ENCODE results near the gene DOP1A.

Gene DOP1A

DNA sequence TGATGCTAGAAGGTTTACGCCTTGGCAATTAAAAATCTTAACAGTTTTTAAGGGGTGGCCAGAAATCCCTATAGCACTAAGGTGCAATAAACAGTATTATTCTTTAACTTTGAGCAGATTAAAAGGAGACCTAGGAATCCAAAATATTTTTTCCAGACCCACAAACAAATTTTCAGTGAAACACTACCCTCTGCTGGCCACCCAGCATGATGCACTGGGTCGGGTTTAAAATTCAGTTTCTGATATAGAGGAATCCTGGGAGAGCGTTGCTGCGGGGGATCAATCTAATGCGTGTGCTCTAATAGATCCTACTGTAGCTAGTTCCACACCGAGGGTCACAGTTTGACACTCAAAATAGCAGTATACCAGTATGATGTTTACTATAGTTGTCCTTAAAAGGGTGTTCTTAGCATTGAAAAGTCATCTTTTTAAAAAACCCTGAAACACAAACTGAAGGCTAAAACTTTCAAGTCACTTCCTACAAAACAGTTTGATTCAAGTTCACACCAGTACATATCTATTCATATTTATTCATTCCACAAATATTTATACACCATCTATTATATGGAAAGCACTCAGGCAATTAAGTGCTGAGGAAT lies 12.0 kb upstream of the DOP1A start:
- DNase-seq: peak; percentile 32
- no peaks in the 10 kb centered on the region for H3K27me3 ChIP-seq (ENCODE audit: insufficient read depth, low read depth, severe bottlenecking)
- peak; percentile 42; the same call in 1 of the 2 replicates for TF ChIP-seq CTCF (IDR thresholded peaks at IDR 0.05; ENCODE audit: low read depth, low read length)
- peaks cover 7% of the 10 kb centered on the region for H3K36me3 ChIP-seq
- no peak overlapping the region for H3K27ac ChIP-seq
- H3K9me3 ChIP-seq (ENCODE audit: severe bottlenecking): no peaks in the 10 kb centered on the region
- H3K4me3 ChIP-seq (ENCODE audit: low read depth, low read length): no peak overlapping the region

DNA sequence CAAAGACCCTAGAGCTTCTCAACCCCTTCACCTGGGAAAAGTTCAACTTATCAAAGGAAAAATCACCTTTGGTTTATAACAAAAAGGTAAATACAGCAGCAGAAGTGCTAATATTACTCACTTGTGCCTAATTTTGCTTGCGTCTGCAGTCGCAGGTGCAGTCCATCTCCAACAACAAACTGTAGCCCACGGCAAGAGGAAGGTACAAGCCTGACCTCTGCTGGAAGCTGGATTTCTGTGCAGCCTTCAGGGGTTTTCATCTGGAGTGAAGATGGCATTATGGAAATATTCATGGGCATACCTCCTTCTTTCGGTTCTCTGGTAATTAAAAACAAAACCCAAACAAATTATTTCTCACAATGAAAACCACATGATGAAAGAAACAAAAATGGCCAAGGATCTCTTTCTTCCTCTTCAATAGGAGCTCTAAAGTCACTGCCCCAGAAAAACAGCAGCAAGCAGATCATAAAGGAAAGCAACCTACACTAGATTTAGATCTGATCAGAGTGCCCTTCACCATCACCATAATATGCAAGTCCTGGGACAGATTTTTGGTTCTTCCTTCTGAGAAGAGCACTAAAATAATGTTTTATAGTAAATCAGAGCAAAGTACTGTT lies 9.7 kb upstream of the DOP1A start:
- TF ChIP-seq CTCF (IDR thresholded peaks at IDR 0.05; ENCODE audit: low read depth, low read length): peak; percentile 78
- Histone ChIP-seq H3K36me3 (peaks cover 7% of the 10 kb centered on the region), H3K27me3 (ENCODE audit: insufficient read depth, low read depth, severe bottlenecking) (no peaks in the 10 kb centered on the region), H3K4me3 (ENCODE audit: low read depth, low read length) (no peak overlapping the region), H3K27ac (no peak overlapping the region), H3K9me3 (ENCODE audit: severe bottlenecking) (no peaks in the 10 kb centered on the region)
- DNase-seq: peak; percentile 45

GRCh38 chr6:83061190-83061589 lies 6.3 kb upstream of the DOP1A start:
- H3K27ac ChIP-seq: no peak overlapping the region
- H3K9me3 ChIP-seq (ENCODE audit: severe bottlenecking): no peaks in the 10 kb centered on the region
- peaks cover 6% of the 10 kb centered on the region for H3K36me3 ChIP-seq
- H3K27me3 ChIP-seq (ENCODE audit: insufficient read depth, low read depth, severe bottlenecking): no peaks in the 10 kb centered on the region
- no peak overlapping the region for H3K4me3 ChIP-seq (ENCODE audit: low read depth, low read length)
- no peak for TF ChIP-seq CTCF (IDR thresholded peaks at IDR 0.05; ENCODE audit: low read depth, low read length)
- no peak for DNase-seq

DNA sequence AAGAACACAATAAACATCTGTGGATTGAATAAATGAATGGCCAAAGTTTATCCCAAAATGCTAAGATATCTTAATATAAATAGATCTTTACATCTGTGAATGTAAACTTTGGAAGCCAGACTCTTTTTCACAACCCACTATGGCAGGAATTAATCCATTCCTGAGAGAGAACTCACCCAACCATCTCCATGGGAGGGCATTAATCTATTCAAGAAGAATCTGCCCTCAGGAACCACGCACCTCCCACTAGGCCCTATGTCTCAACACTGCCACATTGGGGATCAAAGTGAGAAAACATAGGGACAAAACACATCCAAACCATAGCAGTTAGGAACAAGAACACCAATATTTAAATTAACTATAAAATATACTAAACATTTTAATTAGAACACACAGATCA lies 5.2 kb upstream of the DOP1A start:
- no peaks in the 10 kb centered on the region for H3K9me3 ChIP-seq (ENCODE audit: severe bottlenecking)
- no peak for TF ChIP-seq CTCF (IDR thresholded peaks at IDR 0.05; ENCODE audit: low read depth, low read length)
- H3K4me3 ChIP-seq (ENCODE audit: low read depth, low read length): no peak overlapping the region
- H3K27me3 ChIP-seq (ENCODE audit: insufficient read depth, low read depth, severe bottlenecking): no peaks in the 10 kb centered on the region
- H3K27ac ChIP-seq: no peak overlapping the region
- H3K36me3 ChIP-seq: no peaks in the 10 kb centered on the region
- no peak for DNase-seq

- H3K36me3 ChIP-seq: peaks cover 2% of the 10 kb centered on the region; the same call in 1 of the 2 replicates
- peak within 1 kb of the TSS; percentile 58 for H3K4me3 ChIP-seq (ENCODE audit: low read depth, low read length)
- H3K27me3 ChIP-seq (ENCODE audit: insufficient read depth, low read depth, severe bottlenecking): no peaks in the 10 kb centered on the region
- peak; percentile 86 for DNase-seq
- peak; percentile 91 for TF ChIP-seq CTCF (IDR thresholded peaks at IDR 0.05; ENCODE audit: low read depth, low read length)
- H3K9me3 ChIP-seq (ENCODE audit: severe bottlenecking): no peaks in the 10 kb centered on the region
- H3K27ac ChIP-seq: peak within 1 kb of the TSS; percentile 70
These were observed 1.8 kb upstream of the DOP1A start, which contains the start of gene UBE3D for GRCh38 chr6:83065511-83066192. TSS of gene UBE3D (minus strand) at chr6:83065841. CDS start at chr6:83065718, 123 bp downstream.

Measured in WERI-Rb-1 (cell line).